ENCODE results near the gene POU6F2.

Gene POU6F2

GRCh38 chr7:39073432-39073831, 95.7 kb downstream of the POU6F2 start:
- no peak for DNase-seq

DNA sequence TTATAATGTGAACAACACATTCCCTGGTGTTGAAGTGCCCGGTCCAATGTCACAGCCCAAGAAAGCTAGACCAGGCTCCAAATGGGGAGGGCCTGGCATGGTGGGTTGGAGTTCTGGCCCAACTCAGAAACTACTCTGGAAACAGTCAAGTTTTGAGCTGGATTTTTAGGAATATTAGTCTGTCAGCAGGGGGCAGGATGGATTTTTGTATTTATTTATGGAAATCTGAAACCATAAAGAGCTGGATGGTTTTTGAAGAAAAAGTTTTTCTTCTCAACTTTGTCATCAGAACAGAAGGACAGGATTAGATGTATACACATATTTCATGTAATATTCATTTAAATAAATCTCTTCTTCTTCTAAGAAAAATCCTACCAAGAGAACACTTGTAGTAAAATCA, 97.5 kb downstream of the POU6F2 start:
- no peak for DNase-seq

DNA sequence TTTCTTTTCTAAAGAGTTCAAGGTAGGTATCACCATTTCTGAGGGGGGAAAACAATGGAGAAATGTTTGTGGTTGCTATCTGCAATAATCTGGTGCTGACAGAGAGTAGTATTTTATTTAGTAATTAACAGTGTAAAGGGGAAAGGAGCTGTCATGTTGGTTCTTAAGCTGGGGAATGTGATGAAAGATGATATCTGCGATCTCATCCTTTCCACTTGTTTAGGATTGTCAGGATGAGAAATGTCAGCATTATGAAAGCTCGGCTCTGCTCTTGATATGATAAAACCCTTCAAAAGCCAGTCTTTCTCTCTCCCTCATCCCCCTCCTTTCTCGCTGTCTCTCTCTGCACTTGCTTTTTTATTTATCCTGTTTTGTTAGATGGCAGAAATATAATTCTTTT, 106.1 kb downstream of the POU6F2 start:
- no peak for DNase-seq

GRCh38 chr7:39084349-39084748, 106.6 kb downstream of the POU6F2 start:
- DNase-seq = no peak

DNA sequence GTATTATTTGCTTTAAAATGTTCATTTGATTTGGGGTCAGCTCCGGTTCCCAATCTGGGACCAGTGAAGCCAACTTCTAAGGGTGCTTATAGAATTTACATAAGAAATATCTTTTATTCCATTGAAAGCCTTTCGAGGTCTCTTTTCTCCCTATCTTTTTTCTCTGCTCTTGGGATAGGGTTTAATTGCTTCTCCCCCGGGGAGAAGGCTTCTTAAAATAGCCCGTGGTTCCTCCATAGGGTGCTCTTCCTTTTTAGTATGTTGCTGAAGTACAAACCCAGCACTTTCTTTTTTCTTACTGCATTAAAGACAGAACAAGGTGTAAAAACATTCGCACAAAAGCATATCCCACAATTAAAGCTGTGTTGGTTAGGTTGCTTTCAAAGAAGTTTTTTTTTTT, 107.5 kb downstream of the POU6F2 start:
- no peak for DNase-seq

DNA sequence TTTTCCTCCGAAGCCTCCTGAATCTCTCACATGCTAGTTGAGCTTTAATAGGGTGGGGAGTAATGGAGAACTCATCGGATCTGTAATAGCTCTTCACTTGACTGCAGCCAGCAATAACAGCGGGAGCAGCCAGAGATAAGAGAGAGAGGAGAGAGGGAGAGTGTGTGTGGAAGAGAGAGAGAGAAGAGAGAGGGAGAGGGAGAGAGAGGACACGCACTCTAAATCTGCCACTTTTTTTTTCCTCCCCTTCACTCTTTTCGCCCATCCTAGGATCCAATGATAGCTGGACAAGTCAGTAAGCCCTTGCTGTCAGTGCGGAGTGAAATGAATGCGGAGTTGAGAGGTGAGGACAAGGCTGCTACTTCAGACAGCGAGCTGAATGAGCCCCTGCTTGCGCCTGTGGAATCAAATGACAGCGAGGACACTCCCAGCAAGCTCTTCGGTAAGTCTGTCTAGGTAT, 107.9 kb downstream of the POU6F2 start:
- no peak for DNase-seq

DNA sequence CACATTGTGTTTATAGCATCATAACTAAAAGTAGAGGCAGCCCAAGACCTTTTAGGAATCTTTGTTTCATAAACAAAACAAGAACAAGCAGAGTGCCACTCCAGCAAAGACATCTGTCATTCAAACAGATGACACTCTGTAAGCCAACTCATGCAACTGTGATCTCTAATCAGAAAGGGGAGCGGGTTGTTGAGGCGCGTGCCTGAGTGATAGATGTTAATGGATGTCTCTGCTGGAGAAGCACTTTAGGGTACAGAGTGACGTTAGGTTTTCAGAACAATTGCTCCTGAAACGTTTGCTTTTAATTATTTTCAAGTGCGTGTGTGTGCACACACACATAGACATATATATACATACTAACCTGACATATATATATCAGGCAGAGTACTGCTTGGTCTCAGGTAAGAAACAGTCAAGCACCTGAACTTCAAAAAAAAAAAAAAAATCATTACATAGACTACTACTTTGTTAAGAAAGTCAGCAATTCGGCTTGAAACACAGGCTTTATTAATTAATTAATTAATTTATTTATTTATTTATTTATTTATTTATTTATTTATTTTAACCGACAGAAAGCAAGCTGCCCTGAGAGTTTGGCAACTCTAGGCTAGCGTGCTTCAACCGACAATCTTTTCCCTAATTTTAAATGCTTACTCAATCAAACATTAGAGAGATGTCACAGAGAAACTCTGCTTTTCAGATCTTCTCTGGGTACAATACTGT, 109.1 kb downstream of the POU6F2 start:
- DNase-seq = no peak

- no peak for DNase-seq
Measured at GRCh38 chr7:39088730-39089593, 111.3 kb downstream of the POU6F2 start.

- no peak for DNase-seq
Measured at GRCh38 chr7:39091145-39091544, 113.4 kb downstream of the POU6F2 start.

DNA sequence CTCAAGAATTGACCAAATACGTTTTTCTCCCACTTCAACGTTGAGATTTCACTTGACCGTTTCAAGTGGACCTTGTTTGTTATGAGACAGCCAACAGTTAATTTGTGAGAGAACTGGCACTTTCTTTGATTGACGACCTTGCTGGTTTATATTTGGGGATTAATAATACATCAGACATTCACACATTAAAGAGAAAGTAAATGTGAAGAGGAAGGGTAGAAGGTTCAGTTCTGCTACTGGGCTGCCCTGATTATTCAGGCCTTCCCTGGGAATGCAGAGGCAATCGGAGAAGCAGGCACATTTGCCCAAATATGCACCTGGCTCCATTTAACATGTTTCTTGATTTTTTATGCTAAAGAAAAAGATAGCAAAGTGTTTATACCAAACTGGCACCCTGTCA, 114.1 kb downstream of the POU6F2 start:
- no peak for DNase-seq

- DNase-seq = no peak
Measured at GRCh38 chr7:39094731-39095130, 117.0 kb downstream of the POU6F2 start.

DNA sequence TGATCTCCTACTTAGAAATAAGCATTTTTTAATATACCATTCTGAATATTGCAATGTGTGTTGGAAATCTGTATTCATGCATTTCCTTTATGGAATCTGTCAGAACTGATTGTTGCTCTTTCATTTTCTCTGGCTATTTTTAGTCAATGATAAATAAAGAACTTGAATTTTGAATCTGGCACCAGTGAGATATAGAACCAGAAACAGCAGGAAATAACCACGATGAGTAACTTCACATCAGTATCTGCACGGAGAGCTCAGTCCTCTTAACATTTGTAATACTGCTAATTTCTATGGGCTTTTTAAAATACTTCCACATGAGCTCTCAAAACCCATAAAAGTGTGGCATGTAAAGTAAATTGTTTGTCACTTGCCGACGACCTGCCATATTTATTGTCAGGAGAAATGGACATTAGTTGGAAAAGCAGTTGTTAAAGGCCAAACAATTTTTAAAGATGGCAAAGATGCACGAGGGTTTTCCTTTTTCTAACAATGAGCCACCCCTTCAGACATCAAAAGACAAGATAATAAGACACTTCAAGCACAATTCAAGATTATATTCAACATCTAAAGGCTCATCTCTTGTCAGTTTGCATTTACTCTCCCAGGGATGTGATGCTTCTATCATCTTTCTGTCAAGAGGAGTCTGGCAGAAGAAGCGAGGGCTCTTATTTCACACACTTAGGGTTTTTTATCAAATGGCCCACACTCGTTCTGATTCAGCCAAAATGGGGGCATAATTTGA, 118.3 kb downstream of the POU6F2 start:
- DNase-seq = no peak

DNA sequence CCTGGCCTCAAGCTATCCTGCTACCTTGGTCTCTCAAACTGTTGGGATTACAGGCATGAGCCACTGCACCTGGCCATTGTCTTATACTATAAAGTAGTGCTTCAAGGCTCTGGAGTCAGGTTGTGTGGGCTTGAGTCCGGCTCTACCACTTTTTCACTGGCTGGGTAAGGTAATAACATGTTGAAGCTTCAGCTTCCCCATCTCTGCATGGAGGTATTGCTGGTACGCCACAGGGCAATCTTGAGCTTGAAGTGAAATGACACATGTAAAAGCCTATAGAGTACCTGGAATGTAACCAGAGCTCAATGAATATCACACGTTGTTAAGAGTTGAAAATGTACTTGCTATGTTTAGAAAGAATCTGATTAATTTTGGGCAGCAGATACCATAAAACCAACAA, 120.8 kb downstream of the POU6F2 start:
- no peak for DNase-seq

- no peak for DNase-seq
Measured at GRCh38 chr7:39099146-39099545, 121.4 kb downstream of the POU6F2 start.

- no peak for DNase-seq
Measured at GRCh38 chr7:39100270-39100669, 122.6 kb downstream of the POU6F2 start.

- no peak for DNase-seq
Measured at GRCh38 chr7:39102234-39102633, 124.5 kb downstream of the POU6F2 start.

DNA sequence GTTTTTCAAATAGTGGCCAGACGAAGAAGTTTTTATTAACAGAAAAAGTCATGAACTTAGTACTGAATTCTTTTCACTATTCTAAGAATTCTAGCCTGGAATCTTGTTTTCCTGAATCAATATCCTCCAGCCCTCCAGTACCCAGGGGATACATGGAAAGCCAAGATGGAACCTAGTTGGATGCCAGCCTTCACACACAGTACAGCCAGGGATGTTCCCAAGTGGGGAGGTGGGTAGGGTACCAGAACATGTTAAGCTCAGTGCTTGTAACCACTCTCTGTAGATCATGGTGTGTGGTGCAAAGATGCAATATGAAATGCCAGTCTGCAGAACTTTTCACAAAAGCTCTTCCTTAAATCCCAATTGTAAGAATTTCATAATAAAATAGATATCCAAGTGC, 128.0 kb downstream of the POU6F2 start:
- DNase-seq = no peak

DNA sequence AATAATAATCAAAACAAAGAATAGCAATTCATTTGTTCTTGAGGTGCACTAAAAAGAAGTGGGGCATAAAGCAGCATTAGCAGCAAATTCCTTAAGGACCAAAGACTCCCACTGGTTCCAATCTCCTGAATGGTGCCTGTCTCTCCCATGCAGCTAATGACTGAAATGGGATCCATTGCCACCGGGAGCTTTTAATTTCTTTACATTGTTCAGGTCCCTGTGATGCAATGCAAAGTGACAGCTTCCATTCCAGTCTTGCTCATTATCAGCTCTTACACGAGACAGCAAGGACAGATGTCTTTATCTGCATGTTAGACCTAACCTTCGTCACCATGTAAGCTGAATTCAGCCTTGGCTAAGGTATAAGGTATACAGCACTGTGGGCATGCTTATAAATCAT, 148.1 kb downstream of the POU6F2 start:
- no peak for DNase-seq

- DNase-seq = no peak
Measured at GRCh38 chr7:39127058-39127457, 149.3 kb downstream of the POU6F2 start.

DNA sequence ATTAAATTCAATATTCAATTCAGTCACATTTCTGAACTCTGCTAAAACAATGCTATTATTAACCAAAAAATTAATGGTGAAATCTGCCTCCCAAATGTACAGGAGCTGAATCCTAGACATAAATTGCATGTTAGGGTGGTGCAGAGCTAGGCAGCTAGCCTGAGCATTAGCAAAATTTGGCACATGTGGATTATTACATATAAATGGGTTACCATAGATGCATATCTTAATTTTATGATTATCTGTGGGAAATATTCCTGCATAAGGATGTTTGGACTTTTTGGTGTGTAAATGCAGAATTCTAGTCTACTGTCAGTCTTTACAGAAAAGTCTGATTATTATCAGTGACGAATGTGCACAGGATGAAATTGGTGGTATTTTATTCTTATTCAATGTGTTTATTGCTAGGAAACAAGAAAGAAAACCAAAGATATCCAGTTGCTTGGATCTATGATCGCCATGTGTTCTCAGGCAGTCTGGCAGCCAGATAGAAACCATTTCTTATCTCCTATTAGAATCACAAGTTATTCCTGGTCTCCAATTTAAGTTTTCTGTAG, 150.7 kb downstream of the POU6F2 start:
- no peak for DNase-seq

DNA sequence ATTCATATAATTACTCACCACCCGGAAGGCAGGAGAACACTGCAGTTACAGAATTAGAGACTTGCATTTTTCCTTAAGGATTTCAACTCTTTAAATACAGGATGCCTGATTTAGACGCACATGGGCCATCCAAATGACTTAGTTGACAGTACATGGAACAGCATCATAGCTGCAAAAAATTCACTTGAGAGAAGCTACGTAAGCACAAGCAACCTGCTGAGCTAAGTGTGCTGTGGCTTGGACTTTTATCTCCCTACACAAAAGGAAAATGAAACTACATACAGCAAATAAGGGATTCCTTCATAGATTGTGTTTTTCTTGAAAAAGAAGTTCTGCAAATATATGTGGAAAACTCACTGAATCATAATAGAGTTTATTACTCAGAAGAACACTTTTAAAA, 152.6 kb downstream of the POU6F2 start:
- DNase-seq = no peak

DNA sequence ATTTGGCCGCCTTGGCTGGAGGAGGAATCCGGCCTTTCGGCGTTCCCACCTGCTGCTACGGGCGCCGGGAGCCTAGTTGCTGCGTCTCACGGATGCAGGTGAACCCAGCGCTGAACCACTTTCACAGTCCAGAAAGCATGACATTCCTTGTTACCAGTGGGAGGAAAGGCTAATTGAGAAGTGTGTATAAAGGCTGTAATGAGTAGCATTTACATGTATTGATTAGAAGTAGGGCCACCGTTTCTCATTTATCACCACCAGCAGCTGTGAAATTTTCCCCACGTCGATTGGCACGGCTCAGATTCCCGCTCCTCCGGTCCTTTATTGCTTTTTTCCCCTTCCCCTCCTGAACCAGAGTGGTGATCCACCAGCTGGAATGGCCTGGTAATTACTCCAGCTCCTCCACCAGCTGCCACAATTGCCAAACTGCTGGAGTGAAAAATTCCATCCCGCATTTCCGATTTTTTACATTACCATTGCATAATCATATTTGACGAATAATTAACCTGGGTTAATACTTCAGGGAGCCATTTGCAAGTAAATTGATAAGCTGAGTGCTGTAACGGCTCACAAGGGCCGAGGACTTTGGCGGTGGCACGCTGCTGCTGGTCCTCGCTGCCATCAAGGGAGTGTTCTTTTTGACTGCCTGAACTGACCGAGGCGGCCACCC, 153.3 kb downstream of the POU6F2 start:
- DNase-seq = no peak

- no peak for DNase-seq
Measured at GRCh38 chr7:39132306-39132705, 154.6 kb downstream of the POU6F2 start.
